ENCODE data around the gene CNTNAP5. TPM values are rescaled to one million over a fixed set of nuclear protein-coding genes. Genes with fewer than 3 reads are reported as not detected.

CNTNAP5 gene
- total RNA-seq, 1 donor, result not detected

DNA sequence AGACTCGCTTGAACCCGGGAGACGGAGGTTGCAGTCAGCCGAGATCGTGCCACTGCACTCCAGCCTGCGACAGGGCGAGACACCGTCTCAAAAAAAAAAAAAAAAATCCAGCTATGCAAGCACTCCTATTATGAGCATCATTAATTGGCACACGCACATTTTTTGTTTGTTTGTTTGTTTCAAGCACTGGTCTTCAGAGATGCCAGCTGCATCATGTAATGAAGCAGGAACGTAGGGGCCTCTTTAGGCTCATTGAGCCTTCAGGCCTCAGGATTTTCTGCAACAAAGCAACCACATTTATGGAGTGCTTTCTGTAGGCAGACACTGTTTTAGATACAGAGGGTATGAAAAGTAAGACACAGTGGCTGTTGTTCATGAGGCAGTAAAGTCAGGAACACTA is 585.8 kb downstream of the CNTNAP5 start:
- H3K4me3 ChIP-seq (ENCODE audit: low read depth, low read length), result no peak overlapping the region
- TF ChIP-seq, protein P1, sequence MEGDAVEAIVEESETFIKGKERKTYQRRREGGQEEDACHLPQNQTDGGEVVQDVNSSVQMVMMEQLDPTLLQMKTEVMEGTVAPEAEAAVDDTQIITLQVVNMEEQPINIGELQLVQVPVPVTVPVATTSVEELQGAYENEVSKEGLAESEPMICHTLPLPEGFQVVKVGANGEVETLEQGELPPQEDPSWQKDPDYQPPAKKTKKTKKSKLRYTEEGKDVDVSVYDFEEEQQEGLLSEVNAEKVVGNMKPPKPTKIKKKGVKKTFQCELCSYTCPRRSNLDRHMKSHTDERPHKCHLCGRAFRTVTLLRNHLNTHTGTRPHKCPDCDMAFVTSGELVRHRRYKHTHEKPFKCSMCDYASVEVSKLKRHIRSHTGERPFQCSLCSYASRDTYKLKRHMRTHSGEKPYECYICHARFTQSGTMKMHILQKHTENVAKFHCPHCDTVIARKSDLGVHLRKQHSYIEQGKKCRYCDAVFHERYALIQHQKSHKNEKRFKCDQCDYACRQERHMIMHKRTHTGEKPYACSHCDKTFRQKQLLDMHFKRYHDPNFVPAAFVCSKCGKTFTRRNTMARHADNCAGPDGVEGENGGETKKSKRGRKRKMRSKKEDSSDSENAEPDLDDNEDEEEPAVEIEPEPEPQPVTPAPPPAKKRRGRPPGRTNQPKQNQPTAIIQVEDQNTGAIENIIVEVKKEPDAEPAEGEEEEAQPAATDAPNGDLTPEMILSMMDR (IDR thresholded peaks at IDR 0.05; ENCODE audit: insufficient read depth, low read depth, low read length), result no peak
- DNase-seq (ENCODE audit: low read depth), result no peak

DNA sequence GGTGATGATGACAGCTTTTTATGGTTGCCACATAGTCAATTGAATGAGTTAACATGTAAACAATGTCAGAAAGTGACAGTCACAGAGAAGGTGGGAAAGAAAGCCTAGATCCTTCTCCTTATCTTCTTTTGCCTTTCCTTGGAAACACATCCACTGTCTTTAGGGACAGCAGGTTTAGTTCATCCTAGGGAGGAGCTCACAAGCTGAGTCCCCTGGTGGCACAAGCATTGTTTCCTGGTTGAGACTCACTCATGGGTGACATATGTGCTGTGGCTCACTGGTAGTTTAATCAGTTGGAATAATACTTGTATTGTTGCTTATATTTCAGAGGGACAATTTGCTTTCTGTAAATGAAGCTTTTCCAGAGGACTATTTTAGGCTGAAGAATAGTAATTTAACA is 598.5 kb downstream of the CNTNAP5 start:
- TF ChIP-seq, protein P1 (IDR thresholded peaks at IDR 0.05; ENCODE audit: insufficient read depth, low read depth, low read length), result no peak
- no peak overlapping the region for H3K4me3 ChIP-seq (ENCODE audit: low read depth, low read length)
- no peak for DNase-seq (ENCODE audit: low read depth)

DNA sequence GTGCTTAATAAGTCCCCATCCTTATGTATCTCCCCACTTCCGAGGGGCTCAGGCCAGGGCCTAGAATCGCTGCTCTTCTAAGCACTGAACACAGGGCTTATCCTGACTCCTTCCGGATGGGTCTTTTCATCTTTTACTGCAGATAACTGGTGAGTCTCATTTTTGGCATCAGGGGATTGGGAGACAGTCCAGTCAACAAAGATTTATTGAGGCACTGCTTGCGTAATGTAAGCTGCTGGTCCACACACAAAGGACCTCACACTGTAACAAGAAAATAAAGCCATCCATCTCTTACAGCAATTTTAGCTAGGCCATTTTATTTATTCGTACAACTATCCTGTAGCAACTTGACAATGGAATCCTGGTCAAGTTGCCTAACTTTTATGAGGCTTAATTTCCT is 600.5 kb downstream of the CNTNAP5 start:
- DNase-seq (ENCODE audit: low read depth), result no peak
- TF ChIP-seq, protein P1 (IDR thresholded peaks at IDR 0.05; ENCODE audit: insufficient read depth, low read depth, low read length), result no peak
- H3K4me3 ChIP-seq (ENCODE audit: low read depth, low read length), result no peak overlapping the region

DNA sequence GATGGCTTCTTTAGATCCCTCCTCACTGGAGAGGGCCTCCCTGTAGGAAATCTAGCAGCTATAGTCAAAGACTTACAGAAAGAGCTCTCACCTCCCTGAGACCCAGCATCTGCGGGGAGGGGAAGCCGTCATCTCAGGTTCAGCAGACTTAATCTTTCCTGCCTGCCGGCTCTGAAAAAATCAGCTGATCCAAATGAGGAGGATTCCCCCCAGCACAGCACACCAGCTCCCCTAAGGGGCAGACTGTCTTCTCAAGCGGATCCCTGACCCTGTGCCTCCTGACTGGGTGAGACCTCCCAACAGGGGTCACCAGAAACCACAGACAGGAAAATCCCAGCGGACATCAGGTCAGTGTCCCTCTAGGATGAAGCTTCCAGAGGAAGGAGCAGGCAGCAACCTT is 601.9 kb downstream of the CNTNAP5 start:
- no peak overlapping the region for H3K4me3 ChIP-seq (ENCODE audit: low read depth, low read length)
- no peak for DNase-seq (ENCODE audit: low read depth)
- TF ChIP-seq, protein P1 (IDR thresholded peaks at IDR 0.05; ENCODE audit: insufficient read depth, low read depth, low read length), result no peak

DNA sequence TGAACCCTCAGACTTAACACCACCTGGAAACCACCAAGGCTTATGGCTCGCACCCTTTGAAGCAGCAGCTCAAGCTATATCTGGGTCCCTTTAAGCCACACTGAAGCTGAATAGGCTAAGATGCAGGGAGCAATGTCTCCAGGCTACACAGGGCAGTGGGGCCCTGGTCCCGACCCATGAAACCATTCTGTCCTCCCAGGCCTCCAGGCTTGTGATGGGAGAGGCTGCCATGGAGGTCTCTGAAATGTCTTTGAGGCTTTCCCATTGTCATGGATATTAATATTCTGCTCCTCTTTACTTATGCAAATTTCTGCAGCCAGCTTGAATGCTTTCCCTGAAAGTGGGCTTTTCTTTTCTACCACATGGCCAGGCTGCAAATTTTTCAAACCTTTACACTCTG is 608.7 kb downstream of the CNTNAP5 start:
- TF ChIP-seq, protein P1 (IDR thresholded peaks at IDR 0.05; ENCODE audit: insufficient read depth, low read depth, low read length), result no peak

DNA sequence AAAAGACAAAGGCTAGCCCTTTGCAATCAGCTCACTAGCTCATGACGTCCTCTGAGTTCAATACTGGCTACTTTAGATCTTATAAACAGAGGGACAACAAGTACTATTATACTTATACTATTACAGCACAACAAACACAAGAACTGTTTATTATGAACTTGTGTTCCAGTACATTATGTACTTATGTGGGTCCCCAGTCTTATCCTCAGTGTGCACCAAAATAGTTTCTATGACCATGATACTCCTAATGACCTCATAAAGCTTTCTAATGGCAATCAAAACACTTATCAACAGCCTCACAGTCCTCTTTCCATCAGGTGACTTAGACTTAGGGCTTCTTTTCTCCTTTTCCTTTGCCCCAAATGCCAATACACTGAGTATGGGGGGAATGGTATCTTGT is 614.4 kb downstream of the CNTNAP5 start:
- no peak for DNase-seq (ENCODE audit: low read depth)
- TF ChIP-seq, protein P1 (IDR thresholded peaks at IDR 0.05; ENCODE audit: insufficient read depth, low read depth, low read length), result no peak
- H3K4me3 ChIP-seq (ENCODE audit: low read depth, low read length), result no peak overlapping the region

More for the DNA sequence above, 608.7 kb downstream of the CNTNAP5 start:
- no peak for DNase-seq (ENCODE audit: low read depth)
- no peak overlapping the region for H3K4me3 ChIP-seq (ENCODE audit: low read depth, low read length)

DNA sequence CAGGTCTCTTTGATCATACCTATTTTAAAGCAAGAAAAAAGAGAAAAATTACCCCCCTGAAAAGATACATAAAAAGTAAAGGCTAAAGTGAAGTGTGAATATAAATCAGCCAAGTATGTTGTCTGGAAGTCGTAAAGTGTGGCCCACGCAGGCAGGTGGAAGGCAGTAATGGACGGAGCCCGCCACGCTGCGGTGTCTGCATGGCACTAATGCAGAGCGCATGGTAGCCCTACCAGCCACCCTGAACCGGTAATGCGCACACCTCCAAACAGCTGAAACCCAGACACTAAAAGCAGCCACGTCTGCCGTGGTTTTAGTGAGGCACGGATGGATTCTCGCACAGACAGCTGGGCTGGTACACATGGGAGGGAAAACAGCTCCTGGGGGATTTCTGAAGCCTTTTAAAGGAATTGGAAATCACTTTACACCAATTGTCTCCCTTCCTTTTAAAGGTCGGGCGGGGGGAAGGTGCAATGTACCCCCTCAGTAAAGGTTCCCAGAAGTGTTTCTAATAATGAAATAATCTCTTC is 615.2 kb downstream of the CNTNAP5 start:
- TF ChIP-seq, protein P1 (IDR thresholded peaks at IDR 0.05; ENCODE audit: insufficient read depth, low read depth, low read length), result no peak
- no peak for DNase-seq (ENCODE audit: low read depth)
- no peak overlapping the region for H3K4me3 ChIP-seq (ENCODE audit: low read depth, low read length)
